ENCODE data around the gene SMC1A. TPM values are rescaled to one million over a fixed set of nuclear protein-coding genes. Genes with fewer than 3 reads are reported as not detected.

SMC1A gene
- total RNA-seq, 1 experiment from 2014 or later: 88.3 TPM

DNA sequence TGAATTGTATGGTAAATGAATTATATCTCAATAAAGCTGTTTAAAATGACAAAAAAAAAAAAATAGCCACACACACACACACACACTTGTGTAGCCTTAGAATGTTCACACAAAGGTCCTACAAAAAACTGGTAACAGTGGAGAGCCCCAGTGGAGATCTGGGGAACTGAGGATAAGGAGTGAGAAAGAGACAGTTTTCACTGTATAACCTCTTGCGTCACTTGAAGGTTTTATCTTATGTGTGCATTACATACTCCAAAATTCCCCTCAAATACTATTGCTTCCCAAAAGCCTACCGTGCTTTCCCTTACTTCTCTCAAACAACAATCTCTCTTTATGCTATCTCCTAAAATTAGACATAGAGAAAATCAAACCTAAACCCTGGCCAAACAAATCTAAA is 67.8 kb downstream of the SMC1A start:
- Histone ChIP-seq H4K20me1 (ENCODE audit: insufficient read depth) (no peaks in the 10 kb centered on the region), H3K4me3 (replicated peaks in 1 of 2; ENCODE audit: low read depth in 1 of 2, low read length in 2 of 2) (no peak overlapping the region), H3K9me3 (ENCODE audit: control insufficient read depth in 1 of 2, insufficient read depth in 1 of 2, low read depth in 1 of 2, low read length in 2 of 2) (no peaks in the 10 kb centered on the region), H3K9ac (ENCODE audit: low read length) (no peak overlapping the region), H3K27ac (ENCODE audit: low read depth, low read length) (no peak overlapping the region), H3K36me3 (ENCODE audit: control insufficient read depth in 1 of 2, insufficient read depth in 2 of 2, low read length in 2 of 2) (no peaks in the 10 kb centered on the region), H2AFZ (ENCODE audit: low read depth, low read length, poor library complexity, severe bottlenecking) (no peak overlapping the region), H3K79me2 (ENCODE audit: insufficient read depth, low read length) (no peaks in the 10 kb centered on the region), H3K9me2 (ENCODE audit: insufficient read depth) (no peaks in the 10 kb centered on the region), H3K4me2 (ENCODE audit: low read length) (no peak overlapping the region), H3K27me3 (ENCODE audit: insufficient read depth, low read length) (no peaks in the 10 kb centered on the region), H3K4me1 (ENCODE audit: control insufficient read depth in 1 of 2, insufficient read depth in 2 of 2, low read length in 2 of 2) (no peaks in the 10 kb centered on the region)
- no TSS peak for BruUV-seq (replicated peaks)
- ATAC-seq (no peak), DNase-seq (ENCODE audit: low read depth, low spot score) (no peak)
- POLR2A ChIA-PET: no interaction called here
- intact Hi-C loops (cut with micrococcal nuclease): no loop called here
- CTCF ChIA-PET: no interaction called here
- TF ChIP-seq EGR1 (IDR thresholded peaks at IDR 0.05; ENCODE audit: low read depth) (no peak), RAD21 (IDR thresholded peaks at IDR 0.05; ENCODE audit: low read depth) (no peak), FOSL1 (IDR thresholded peaks at IDR 0.05; ENCODE audit: low read depth) (no peak), POLR2AphosphoS5 (IDR thresholded peaks at IDR 0.05; ENCODE audit: low read depth, low read length) (no peak), YY1 (IDR thresholded peaks at IDR 0.05; ENCODE audit: extremely low read depth, insufficient replicate concordance, low read depth, low read length) (no peak), SP1 (IDR thresholded peaks at IDR 0.05; ENCODE audit: low read depth) (no peak), JUND (IDR thresholded peaks at IDR 0.05) (no peak), POLR2A (IDR thresholded peaks at IDR 0.05; ENCODE audit: borderline replicate concordance, extremely low read depth, insufficient read depth, insufficient read length) (no peak), CBX3 (IDR thresholded peaks at IDR 0.05; ENCODE audit: low read depth) (no peak), CEBPB (IDR thresholded peaks at IDR 0.05; ENCODE audit: low read depth) (no peak), EZH2phosphoT487 (IDR thresholded peaks at IDR 0.05; ENCODE audit: borderline replicate concordance) (no peak), SRF (IDR thresholded peaks at IDR 0.05; ENCODE audit: low read depth) (no peak)
- TF ChIP-seq, protein P1, sequence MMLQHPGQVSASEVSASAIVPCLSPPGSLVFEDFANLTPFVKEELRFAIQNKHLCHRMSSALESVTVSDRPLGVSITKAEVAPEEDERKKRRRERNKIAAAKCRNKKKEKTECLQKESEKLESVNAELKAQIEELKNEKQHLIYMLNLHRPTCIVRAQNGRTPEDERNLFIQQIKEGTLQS (IDR thresholded peaks at IDR 0.05): no peak
- TF ChIP-seq, protein P2, sequence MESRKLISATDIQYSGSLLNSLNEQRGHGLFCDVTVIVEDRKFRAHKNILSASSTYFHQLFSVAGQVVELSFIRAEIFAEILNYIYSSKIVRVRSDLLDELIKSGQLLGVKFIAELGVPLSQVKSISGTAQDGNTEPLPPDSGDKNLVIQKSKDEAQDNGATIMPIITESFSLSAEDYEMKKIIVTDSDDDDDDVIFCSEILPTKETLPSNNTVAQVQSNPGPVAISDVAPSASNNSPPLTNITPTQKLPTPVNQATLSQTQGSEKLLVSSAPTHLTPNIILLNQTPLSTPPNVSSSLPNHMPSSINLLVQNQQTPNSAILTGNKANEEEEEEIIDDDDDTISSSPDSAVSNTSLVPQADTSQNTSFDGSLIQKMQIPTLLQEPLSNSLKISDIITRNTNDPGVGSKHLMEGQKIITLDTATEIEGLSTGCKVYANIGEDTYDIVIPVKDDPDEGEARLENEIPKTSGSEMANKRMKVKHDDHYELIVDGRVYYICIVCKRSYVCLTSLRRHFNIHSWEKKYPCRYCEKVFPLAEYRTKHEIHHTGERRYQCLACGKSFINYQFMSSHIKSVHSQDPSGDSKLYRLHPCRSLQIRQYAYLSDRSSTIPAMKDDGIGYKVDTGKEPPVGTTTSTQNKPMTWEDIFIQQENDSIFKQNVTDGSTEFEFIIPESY (IDR thresholded peaks at IDR 0.05; ENCODE audit: extremely low read depth, insufficient replicate concordance, low read length): no peak
- TF ChIP-seq, protein P3, sequence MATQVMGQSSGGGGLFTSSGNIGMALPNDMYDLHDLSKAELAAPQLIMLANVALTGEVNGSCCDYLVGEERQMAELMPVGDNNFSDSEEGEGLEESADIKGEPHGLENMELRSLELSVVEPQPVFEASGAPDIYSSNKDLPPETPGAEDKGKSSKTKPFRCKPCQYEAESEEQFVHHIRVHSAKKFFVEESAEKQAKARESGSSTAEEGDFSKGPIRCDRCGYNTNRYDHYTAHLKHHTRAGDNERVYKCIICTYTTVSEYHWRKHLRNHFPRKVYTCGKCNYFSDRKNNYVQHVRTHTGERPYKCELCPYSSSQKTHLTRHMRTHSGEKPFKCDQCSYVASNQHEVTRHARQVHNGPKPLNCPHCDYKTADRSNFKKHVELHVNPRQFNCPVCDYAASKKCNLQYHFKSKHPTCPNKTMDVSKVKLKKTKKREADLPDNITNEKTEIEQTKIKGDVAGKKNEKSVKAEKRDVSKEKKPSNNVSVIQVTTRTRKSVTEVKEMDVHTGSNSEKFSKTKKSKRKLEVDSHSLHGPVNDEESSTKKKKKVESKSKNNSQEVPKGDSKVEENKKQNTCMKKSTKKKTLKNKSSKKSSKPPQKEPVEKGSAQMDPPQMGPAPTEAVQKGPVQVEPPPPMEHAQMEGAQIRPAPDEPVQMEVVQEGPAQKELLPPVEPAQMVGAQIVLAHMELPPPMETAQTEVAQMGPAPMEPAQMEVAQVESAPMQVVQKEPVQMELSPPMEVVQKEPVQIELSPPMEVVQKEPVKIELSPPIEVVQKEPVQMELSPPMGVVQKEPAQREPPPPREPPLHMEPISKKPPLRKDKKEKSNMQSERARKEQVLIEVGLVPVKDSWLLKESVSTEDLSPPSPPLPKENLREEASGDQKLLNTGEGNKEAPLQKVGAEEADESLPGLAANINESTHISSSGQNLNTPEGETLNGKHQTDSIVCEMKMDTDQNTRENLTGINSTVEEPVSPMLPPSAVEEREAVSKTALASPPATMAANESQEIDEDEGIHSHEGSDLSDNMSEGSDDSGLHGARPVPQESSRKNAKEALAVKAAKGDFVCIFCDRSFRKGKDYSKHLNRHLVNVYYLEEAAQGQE (IDR thresholded peaks at IDR 0.05; ENCODE audit: low read depth): no peak
- TF ChIP-seq, protein P4, sequence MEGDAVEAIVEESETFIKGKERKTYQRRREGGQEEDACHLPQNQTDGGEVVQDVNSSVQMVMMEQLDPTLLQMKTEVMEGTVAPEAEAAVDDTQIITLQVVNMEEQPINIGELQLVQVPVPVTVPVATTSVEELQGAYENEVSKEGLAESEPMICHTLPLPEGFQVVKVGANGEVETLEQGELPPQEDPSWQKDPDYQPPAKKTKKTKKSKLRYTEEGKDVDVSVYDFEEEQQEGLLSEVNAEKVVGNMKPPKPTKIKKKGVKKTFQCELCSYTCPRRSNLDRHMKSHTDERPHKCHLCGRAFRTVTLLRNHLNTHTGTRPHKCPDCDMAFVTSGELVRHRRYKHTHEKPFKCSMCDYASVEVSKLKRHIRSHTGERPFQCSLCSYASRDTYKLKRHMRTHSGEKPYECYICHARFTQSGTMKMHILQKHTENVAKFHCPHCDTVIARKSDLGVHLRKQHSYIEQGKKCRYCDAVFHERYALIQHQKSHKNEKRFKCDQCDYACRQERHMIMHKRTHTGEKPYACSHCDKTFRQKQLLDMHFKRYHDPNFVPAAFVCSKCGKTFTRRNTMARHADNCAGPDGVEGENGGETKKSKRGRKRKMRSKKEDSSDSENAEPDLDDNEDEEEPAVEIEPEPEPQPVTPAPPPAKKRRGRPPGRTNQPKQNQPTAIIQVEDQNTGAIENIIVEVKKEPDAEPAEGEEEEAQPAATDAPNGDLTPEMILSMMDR (IDR thresholded peaks at IDR 0.05 in 2 of 3, conservative IDR thresholded peaks at IDR 0.05 in 1 of 3; ENCODE audit: borderline replicate concordance in 1 of 3, insufficient read depth in 1 of 3, low read depth in 2 of 3, low read length in 2 of 3): no peak
- RAD21 ChIA-PET (ENCODE audit: low non-redundant PET in 1 of 2, low total read pairs in 2 of 2, uncharacterized antibody in 2 of 2, unreplicated experiment in 2 of 2): no interaction called here
